GM23338 (cell line): ENCODE data around the gene TESK2. TPM values are rescaled to one million over a fixed set of nuclear protein-coding genes. Genes with fewer than 3 reads are reported as not detected.
A peak's percentile ranks its signal among the peaks of the same experiment; 100 is the strongest.

Experiments
- ATAC-seq: fragments of 200-7000 bp; cut with Tn5 transposase; 3 replicates; pipeline ENCODE4 v1.9.1; 2020
- DNase-seq: peaks from one replicate; pipeline ENCODE4 v3.0.0-alpha.2; 2015; ENCODE audit warnings: low spot score
- H2AFZ ChIP-seq: fragments of 200-600 bp; sonication (generic); 2 replicates; pipeline ENCODE4 v1.8.0; 2016; ENCODE audit warnings: antibody characterized with exemption, mild to moderate bottlenecking, moderate library complexity
- H3F3A ChIP-seq: fragments of 200-600 bp; sonication (generic); replicated peaks from 2 replicates; pipeline ENCODE4 v1.8.0; 2017; ENCODE audit warnings: antibody characterized with exemption, mixed run types, low read depth
- H3K27ac ChIP-seq: fragments of 200-600 bp; sonication (generic); 2 replicates; pipeline ENCODE4 v1.6.1; 2016; ENCODE audit warnings: low read depth
- H3K27me3 ChIP-seq: fragments of 200-600 bp; sonication (generic); 2 replicates; pipeline ENCODE4 v1.8.0; 2016; ENCODE audit warnings: mild to moderate bottlenecking, mixed run types, moderate library complexity; ENCODE audit not compliant: insufficient read depth
- H3K36me3 ChIP-seq: fragments of 200-600 bp; sonication (generic); 2 replicates; pipeline ENCODE4 v1.8.0; 2016; ENCODE audit warnings: mild to moderate bottlenecking; ENCODE audit not compliant: insufficient read depth
- H3K4me1 ChIP-seq: fragments of 200-600 bp; sonication (generic); 2 replicates; pipeline ENCODE4 v1.8.0; 2016; ENCODE audit warnings: mild to moderate bottlenecking, moderate library complexity; ENCODE audit not compliant: insufficient read depth
- H3K4me2 ChIP-seq: fragments of 200-600 bp; sonication (generic); 2 replicates; pipeline ENCODE4 v1.7.1; 2017; ENCODE audit warnings: mixed run types
- H3K4me3 ChIP-seq: fragments of 200-600 bp; sonication (generic); 2 replicates; pipeline ENCODE4 v1.6.1; 2016; ENCODE audit warnings: mixed run types
- H3K79me2 ChIP-seq: fragments of 200-600 bp; sonication (generic); replicated peaks from 2 replicates; pipeline ENCODE4 v1.8.0; 2017; ENCODE audit warnings: mild to moderate bottlenecking; ENCODE audit not compliant: insufficient read depth
- H3K9me2 ChIP-seq: fragments of 200-600 bp; sonication (generic); 2 replicates; pipeline ENCODE4 v1.8.0; 2017; ENCODE audit not compliant: insufficient read depth
- H4K20me1 ChIP-seq: fragments of 200-600 bp; sonication (generic); replicated peaks from 2 replicates; pipeline ENCODE4 v1.8.0; 2017; ENCODE audit warnings: mild to moderate bottlenecking; ENCODE audit not compliant: insufficient read depth
- H3K27ac Mint-ChIP-seq: 2 replicates; pipeline ENCODE4 v1.8.0; 2020; ENCODE audit warnings: inconsistent platforms, mild to moderate bottlenecking, moderate library complexity, mixed read lengths
- H3K27me3 Mint-ChIP-seq: 3 replicates; pipeline ENCODE4 v1.8.0; 2022; ENCODE audit warnings: low read depth, mild to moderate bottlenecking, moderate library complexity, mixed read lengths, inconsistent platforms; ENCODE audit not compliant: insufficient read depth, poor library complexity
- H3K36me3 Mint-ChIP-seq: 3 replicates; pipeline ENCODE4 v1.8.0; 2021; ENCODE audit warnings: low read depth, mild to moderate bottlenecking, inconsistent platforms, moderate library complexity, mixed read lengths
- H3K4me1 Mint-ChIP-seq: 3 replicates; pipeline ENCODE4 v1.8.0; 2020; ENCODE audit warnings: mild to moderate bottlenecking, inconsistent platforms, mixed read lengths
- H3K4me3 Mint-ChIP-seq: 3 replicates; pipeline ENCODE4 v1.8.0; 2021; ENCODE audit warnings: moderate library complexity, mild to moderate bottlenecking, inconsistent platforms, mixed read lengths
- H3K9me3 Mint-ChIP-seq: 3 replicates; pipeline ENCODE4 v1.8.0; 2020; ENCODE audit warnings: moderate library complexity, mild to moderate bottlenecking, inconsistent platforms, mixed read lengths
- CREB1 ChIP-seq: fragments of 250-450 bp; sonication (Bioruptor Pico); IDR thresholded peaks from 2 replicates; pipeline ENCODE4 v1.5.0; 2020; ENCODE audit warnings: low read depth, mild to moderate bottlenecking, moderate library complexity
- NANOG ChIP-seq: IDR thresholded peaks from 2 replicates; pipeline ENCODE4 v1.6.1; 2016; ENCODE audit warnings: antibody characterized with exemption, borderline replicate concordance
- STAT1 ChIP-seq: IDR thresholded peaks from one replicate; pipeline ENCODE4 v1.6.1; 2016; ENCODE audit warnings: antibody characterized with exemption; ENCODE audit not compliant: unreplicated experiment
- ZNF331 ChIP-seq: fragments of 250-450 bp; sonication (Bioruptor Pico); IDR thresholded peaks from 2 replicates; pipeline ENCODE4 v1.5.0; 2020; ENCODE audit warnings: low read depth, mild to moderate bottlenecking, moderate library complexity
- polyA plus RNA-seq: library from polyadenylated mRNA; unstranded; fragments of >200 nt; fragmentation: Nextera tagmentation; extraction: Ambion mirVana; gene quantifications from 2 replicates; pipeline ENCODE4 v1.2.1, GENCODE V29; 2016
- total RNA-seq: library from RNA; depleted of rRNA; stranded (reverse); fragments of >200 nt; shearing (Covaris generic); gene quantifications from 2 replicates; pipeline ENCODE4 v1.2.3, GENCODE V29; 2014
- TF ChIP-seq, protein P1 (sequence below): IDR thresholded peaks from 2 replicates; pipeline ENCODE4 v1.6.1; 2016; ENCODE audit warnings: antibody characterized with exemption
- TF ChIP-seq, protein P2 (sequence below): fragments of 250-450 bp; sonication (Bioruptor Pico); IDR thresholded peaks from 2 replicates; pipeline ENCODE4 v1.5.0; 2020; ENCODE audit warnings: mild to moderate bottlenecking, moderate library complexity

Gene TESK2
- total and polyA plus RNA-seq, 2 experiments from 2014 or later: 5.2 to 14.0 TPM

GRCh38 chr1:45337630-45338325, 153.2 kb downstream of the TESK2 start:
- H3F3A ChIP-seq: 0 out of 2 replicates have a peak, but pooled peaks cover 11% of the 10 kb centered on the region
- H3K27me3 Mint-ChIP-seq: peaks cover 2% of the 10 kb centered on the region
- peaks cover 21% of the 10 kb centered on the region for H3K4me1 ChIP-seq
- H3K4me1 Mint-ChIP-seq: peaks cover 36% of the 10 kb centered on the region
- H3K27me3 ChIP-seq: no peaks in the 10 kb centered on the region
- 0 out of 2 replicates have a peak overlapping the region, but pooled peaks have one; percentile 66 for H3K27ac ChIP-seq
- TF ChIP-seq STAT1 (no peak), ZNF331 (CRISPR knock-in tag) (no peak), NANOG (no peak), CREB1 (CRISPR knock-in tag) (no peak)
- TF ChIP-seq, protein P1, sequence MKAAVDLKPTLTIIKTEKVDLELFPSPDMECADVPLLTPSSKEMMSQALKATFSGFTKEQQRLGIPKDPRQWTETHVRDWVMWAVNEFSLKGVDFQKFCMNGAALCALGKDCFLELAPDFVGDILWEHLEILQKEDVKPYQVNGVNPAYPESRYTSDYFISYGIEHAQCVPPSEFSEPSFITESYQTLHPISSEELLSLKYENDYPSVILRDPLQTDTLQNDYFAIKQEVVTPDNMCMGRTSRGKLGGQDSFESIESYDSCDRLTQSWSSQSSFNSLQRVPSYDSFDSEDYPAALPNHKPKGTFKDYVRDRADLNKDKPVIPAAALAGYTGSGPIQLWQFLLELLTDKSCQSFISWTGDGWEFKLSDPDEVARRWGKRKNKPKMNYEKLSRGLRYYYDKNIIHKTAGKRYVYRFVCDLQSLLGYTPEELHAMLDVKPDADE: no peak
- TF ChIP-seq, protein P2, sequence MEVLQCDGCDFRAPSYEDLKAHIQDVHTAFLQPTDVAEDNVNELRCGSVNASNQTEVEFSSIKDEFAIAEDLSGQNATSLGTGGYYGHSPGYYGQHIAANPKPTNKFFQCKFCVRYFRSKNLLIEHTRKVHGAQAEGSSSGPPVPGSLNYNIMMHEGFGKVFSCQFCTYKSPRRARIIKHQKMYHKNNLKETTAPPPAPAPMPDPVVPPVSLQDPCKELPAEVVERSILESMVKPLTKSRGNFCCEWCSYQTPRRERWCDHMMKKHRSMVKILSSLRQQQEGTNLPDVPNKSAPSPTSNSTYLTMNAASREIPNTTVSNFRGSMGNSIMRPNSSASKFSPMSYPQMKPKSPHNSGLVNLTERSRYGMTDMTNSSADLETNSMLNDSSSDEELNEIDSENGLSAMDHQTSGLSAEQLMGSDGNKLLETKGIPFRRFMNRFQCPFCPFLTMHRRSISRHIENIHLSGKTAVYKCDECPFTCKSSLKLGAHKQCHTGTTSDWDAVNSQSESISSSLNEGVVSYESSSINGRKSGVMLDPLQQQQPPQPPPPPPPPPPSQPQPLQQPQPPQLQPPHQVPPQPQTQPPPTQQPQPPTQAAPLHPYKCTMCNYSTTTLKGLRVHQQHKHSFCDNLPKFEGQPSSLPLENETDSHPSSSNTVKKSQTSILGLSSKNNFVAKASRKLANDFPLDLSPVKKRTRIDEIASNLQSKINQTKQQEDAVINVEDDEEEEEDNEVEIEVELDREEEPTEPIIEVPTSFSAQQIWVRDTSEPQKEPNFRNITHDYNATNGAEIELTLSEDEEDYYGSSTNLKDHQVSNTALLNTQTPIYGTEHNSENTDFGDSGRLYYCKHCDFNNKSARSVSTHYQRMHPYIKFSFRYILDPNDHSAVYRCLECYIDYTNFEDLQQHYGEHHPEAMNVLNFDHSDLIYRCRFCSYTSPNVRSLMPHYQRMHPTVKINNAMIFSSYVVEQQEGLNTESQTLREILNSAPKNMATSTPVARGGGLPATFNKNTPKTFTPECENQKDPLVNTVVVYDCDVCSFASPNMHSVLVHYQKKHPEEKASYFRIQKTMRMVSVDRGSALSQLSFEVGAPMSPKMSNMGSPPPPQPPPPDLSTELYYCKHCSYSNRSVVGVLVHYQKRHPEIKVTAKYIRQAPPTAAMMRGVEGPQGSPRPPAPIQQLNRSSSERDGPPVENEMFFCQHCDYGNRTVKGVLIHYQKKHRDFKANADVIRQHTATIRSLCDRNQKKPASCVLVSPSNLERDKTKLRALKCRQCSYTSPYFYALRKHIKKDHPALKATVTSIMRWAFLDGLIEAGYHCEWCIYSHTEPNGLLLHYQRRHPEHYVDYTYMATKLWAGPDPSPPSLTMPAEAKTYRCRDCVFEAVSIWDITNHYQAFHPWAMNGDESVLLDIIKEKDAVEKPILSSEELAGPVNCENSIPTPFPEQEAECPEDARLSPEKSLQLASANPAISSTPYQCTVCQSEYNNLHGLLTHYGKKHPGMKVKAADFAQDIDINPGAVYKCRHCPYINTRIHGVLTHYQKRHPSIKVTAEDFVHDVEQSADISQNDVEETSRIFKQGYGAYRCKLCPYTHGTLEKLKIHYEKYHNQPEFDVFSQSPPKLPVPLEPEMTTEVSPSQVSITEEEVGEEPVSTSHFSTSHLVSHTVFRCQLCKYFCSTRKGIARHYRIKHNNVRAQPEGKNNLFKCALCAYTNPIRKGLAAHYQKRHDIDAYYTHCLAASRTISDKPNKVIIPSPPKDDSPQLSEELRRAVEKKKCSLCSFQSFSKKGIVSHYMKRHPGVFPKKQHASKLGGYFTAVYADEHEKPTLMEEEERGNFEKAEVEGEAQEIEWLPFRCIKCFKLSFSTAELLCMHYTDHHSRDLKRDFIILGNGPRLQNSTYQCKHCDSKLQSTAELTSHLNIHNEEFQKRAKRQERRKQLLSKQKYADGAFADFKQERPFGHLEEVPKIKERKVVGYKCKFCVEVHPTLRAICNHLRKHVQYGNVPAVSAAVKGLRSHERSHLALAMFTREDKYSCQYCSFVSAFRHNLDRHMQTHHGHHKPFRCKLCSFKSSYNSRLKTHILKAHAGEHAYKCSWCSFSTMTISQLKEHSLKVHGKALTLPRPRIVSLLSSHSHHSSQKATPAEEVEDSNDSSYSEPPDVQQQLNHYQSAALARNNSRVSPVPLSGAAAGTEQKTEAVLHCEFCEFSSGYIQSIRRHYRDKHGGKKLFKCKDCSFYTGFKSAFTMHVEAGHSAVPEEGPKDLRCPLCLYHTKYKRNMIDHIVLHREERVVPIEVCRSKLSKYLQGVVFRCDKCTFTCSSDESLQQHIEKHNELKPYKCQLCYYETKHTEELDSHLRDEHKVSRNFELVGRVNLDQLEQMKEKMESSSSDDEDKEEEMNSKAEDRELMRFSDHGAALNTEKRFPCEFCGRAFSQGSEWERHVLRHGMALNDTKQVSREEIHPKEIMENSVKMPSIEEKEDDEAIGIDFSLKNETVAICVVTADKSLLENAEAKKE (CRISPR knock-in tag): no peak
- DNase-seq (no peak), ATAC-seq (no peak)
- H3K9me2 ChIP-seq: no peaks in the 10 kb centered on the region
- peaks cover 43% of the 10 kb centered on the region for H3K79me2 ChIP-seq
- no peak overlapping the region for H3K4me2 ChIP-seq
- no peak overlapping the region for H3K4me3 ChIP-seq
- H2AFZ ChIP-seq: no peak overlapping the region
- H3K36me3 ChIP-seq: no peaks in the 10 kb centered on the region; the same call in none of the 2 replicates
- 0 out of 2 replicates have a peak, but pooled peaks cover 9% of the 10 kb centered on the region for H4K20me1 ChIP-seq
- H3K9me3 Mint-ChIP-seq: no peaks in the 10 kb centered on the region
- no peak overlapping the region; the same call in 1 of the 2 replicates for H3K27ac Mint-ChIP-seq
- peaks cover 53% of the 10 kb centered on the region for H3K36me3 Mint-ChIP-seq
- peak overlapping the region; percentile 99 for H3K4me3 Mint-ChIP-seq
